Measurements from ENCODE around the gene CCNF. TPM values are rescaled to one million over a fixed set of nuclear protein-coding genes. Genes with fewer than 3 reads are reported as not detected.

The CCNF gene
- total RNA-seq, 2 experiments from 2014 or later = 43.5 TPM

GRCh38 chr16:2485811-2486507, 56.7 kb downstream of the CCNF start:
- CTCF ChIA-PET = interaction anchor here (1.1 to 1.7 kb wide), 4 partner anchors 15 to 292 kb away, joined by 3 to 8 read pairs (median 4); no protein-coding TSS in a partner anchor
- no peak for TF ChIP-seq CTCF (IDR thresholded peaks at IDR 0.05)
- DNase-seq = no peak
- no peaks in the 10 kb centered on the region for H3K36me3 Mint-ChIP-seq (ENCODE audit: low read depth)
- H3K9me3 Mint-ChIP-seq = no peaks in the 10 kb centered on the region
- H3K27ac Mint-ChIP-seq = no peak overlapping the region
- H3K27me3 Mint-ChIP-seq = no peaks in the 10 kb centered on the region
- H3K4me1 Mint-ChIP-seq (ENCODE audit: low read depth) = peaks cover 21% of the 10 kb centered on the region
- intact Hi-C loops (cut with micrococcal nuclease) = no loop called here
- ATAC-seq = no peak
- H3K4me3 Mint-ChIP-seq = no peak overlapping the region
- POLR2A ChIA-PET = interaction anchor here (0.8 to 1.0 kb wide), 3 partner anchors 17 to 39 kb away, joined by 3 to 4 read pairs (median 3); no protein-coding TSS in a partner anchor

- Mint-ChIP-seq H3K4me3 (peak overlapping the region; percentile 26), H3K27ac (peak overlapping the region; percentile 48), H3K4me1 (ENCODE audit: low read depth) (peaks cover 21% of the 10 kb centered on the region), H3K36me3 (ENCODE audit: low read depth) (no peaks in the 10 kb centered on the region), H3K27me3 (no peaks in the 10 kb centered on the region), H3K9me3 (no peaks in the 10 kb centered on the region)
- CTCF ChIA-PET = interaction anchor here (1.1 to 2.1 kb wide), 7 partner anchors 12 to 293 kb away, joined by 3 to 10 read pairs (median 5); partner anchors contain the start of gene TBC1D24
- POLR2A ChIA-PET = no interaction called here
- intact Hi-C loops (cut with micrococcal nuclease) = no loop called here
- peak; percentile 91 for DNase-seq
- peak; percentile 96 for ATAC-seq
- TF ChIP-seq CTCF (IDR thresholded peaks at IDR 0.05) = peak; percentile 53
Observed at GRCh38 chr16:2486645-2487516, 57.6 kb downstream of the CCNF start.

- Mint-ChIP-seq H3K9me3 (no peaks in the 10 kb centered on the region), H3K36me3 (ENCODE audit: low read depth) (no peaks in the 10 kb centered on the region), H3K4me1 (ENCODE audit: low read depth) (peaks cover 21% of the 10 kb centered on the region), H3K27ac (peak overlapping the region; percentile 48), H3K27me3 (no peaks in the 10 kb centered on the region), H3K4me3 (peak overlapping the region; percentile 26)
- intact Hi-C loops (cut with micrococcal nuclease) = no loop called here
- ATAC-seq (no peak), DNase-seq (no peak)
- TF ChIP-seq CTCF (IDR thresholded peaks at IDR 0.05) = no peak
- ChIA-PET POLR2A (interaction anchor here (1.1 kb wide), 1 partner anchor 9 kb away, joined by 3 read pairs; no protein-coding TSS in a partner anchor), CTCF (interaction anchor here (1.2 to 2.1 kb wide), 4 partner anchors 13 to 58 kb away, joined by 3 to 10 read pairs (median 4); partner anchors contain the start of gene TBC1D24)
Observed at GRCh38 chr16:2487517-2487842, 58.2 kb downstream of the CCNF start.

GRCh38 chr16:2487903-2488531, 58.8 kb downstream of the CCNF start:
- Mint-ChIP-seq H3K27ac (no peak overlapping the region), H3K4me3 (no peak overlapping the region)
- intact Hi-C loops (cut with micrococcal nuclease) = no loop called here

More at GRCh38 chr16:2487903-2488531, 58.8 kb downstream of the CCNF start:
- CTCF ChIA-PET = interaction anchor here (1.2 to 2.1 kb wide), 3 partner anchors 13 to 58 kb away, joined by 4 to 10 read pairs (median 5); partner anchors contain the start of gene TBC1D24
- no peak for TF ChIP-seq CTCF (IDR thresholded peaks at IDR 0.05)
- DNase-seq (no peak), ATAC-seq (no peak)
- POLR2A ChIA-PET = interaction anchor here (1.0 to 1.6 kb wide), 3 partner anchors 10 to 99 kb away, joined by 3 to 6 read pairs (median 3); partner anchors contain the start of gene TBC1D24
- Mint-ChIP-seq H3K27me3 (no peaks in the 10 kb centered on the region), H3K9me3 (no peaks in the 10 kb centered on the region), H3K4me1 (ENCODE audit: low read depth) (peaks cover 21% of the 10 kb centered on the region), H3K36me3 (ENCODE audit: low read depth) (no peaks in the 10 kb centered on the region)

Data from activated CD8-positive, alpha-beta T cell treated with anti-CD3 and anti-CD28 coated beads for 36 hours (primary cell).